T-helper 9 cell (primary cell): Measurements from ENCODE around the gene SOWAHC.

Experiments
- DNase-seq: peaks from one replicate; pipeline ENCODE4 v3.0.0-alpha.2; 2020

Gene SOWAHC

GRCh38 chr2:109648041-109648527, 33.9 kb downstream of the SOWAHC start:
- DNase-seq = no peak

- no peak for DNase-seq
Observed at GRCh38 chr2:109649736-109650695, 35.9 kb downstream of the SOWAHC start.

GRCh38 chr2:109654326-109655050, 40.3 kb downstream of the SOWAHC start:
- DNase-seq = no peak

- no peak for DNase-seq
Observed at GRCh38 chr2:109655287-109655686, 41.1 kb downstream of the SOWAHC start.

- DNase-seq = no peak
Observed at GRCh38 chr2:109659396-109660045, 45.4 kb downstream of the SOWAHC start.

- DNase-seq = no peak
Observed at GRCh38 chr2:109660046-109660860, 46.1 kb downstream of the SOWAHC start.

GRCh38 chr2:109662889-109663288, 48.7 kb downstream of the SOWAHC start:
- no peak for DNase-seq

GRCh38 chr2:109663721-109664120, 49.6 kb downstream of the SOWAHC start:
- DNase-seq = no peak

GRCh38 chr2:109666466-109666865, 52.3 kb downstream of the SOWAHC start:
- no peak for DNase-seq
